ENCODE data around the gene RASAL1. TPM values are rescaled to one million over a fixed set of nuclear protein-coding genes. Genes with fewer than 3 reads are reported as not detected.

RASAL1 gene
- total RNA-seq, 1 experiment from 2014 or later, result 8.1 TPM

- Mint-ChIP-seq H3K27me3 (ENCODE audit: low read depth) (no peaks in the 10 kb centered on the region; the same call in 1 of the 2 replicates), H3K27ac (no peak overlapping the region), H3K4me3 (no peak overlapping the region), H3K4me1 (no peaks in the 10 kb centered on the region; the same call in none of the 2 replicates), H3K9me3 (no peaks in the 10 kb centered on the region), H3K36me3 (no peaks in the 10 kb centered on the region)
- TF ChIP-seq ZNF396 (CRISPR knock-in tag; IDR thresholded peaks at IDR 0.05; ENCODE audit: borderline replicate concordance) (no peak), MXD4 (CRISPR knock-in tag; IDR thresholded peaks at IDR 0.05; ENCODE audit: borderline replicate concordance) (no peak), NFATC4 (CRISPR knock-in tag; IDR thresholded peaks at IDR 0.05) (no peak), SP1 (CRISPR knock-in tag; conservative IDR thresholded peaks at IDR 0.05) (no peak), ATF6 (CRISPR knock-in tag; IDR thresholded peaks at IDR 0.05) (no peak), AR (CRISPR knock-in tag; IDR thresholded peaks at IDR 0.05) (no peak), MLX (CRISPR knock-in tag; IDR thresholded peaks at IDR 0.05) (no peak), FOXP4 (CRISPR knock-in tag; IDR thresholded peaks at IDR 0.05) (no peak), OVOL2 (CRISPR knock-in tag; IDR thresholded peaks at IDR 0.05; ENCODE audit: borderline replicate concordance) (no peak), ATF3 (CRISPR knock-in tag; conservative IDR thresholded peaks at IDR 0.05) (no peak)
- ChIA-PET POLR2A (interaction anchor here (1.3 kb wide), 1 partner anchor 61 kb away, joined by 5 read pairs; no protein-coding TSS in a partner anchor), CTCF (no interaction called here)
- no peak for ATAC-seq
- no peak for DNase-seq (ENCODE audit: low spot score)
Observed at GRCh38 chr12:113113397-113113796, 22.2 kb downstream of the RASAL1 start.

- H3K27me3 Mint-ChIP-seq (ENCODE audit: low read depth), result no peaks in the 10 kb centered on the region; the same call in 1 of the 2 replicates
- ATAC-seq (peak; percentile 33), DNase-seq (ENCODE audit: low spot score) (no peak)
- H3K27ac Mint-ChIP-seq, result no peak overlapping the region
- H3K4me3 Mint-ChIP-seq, result no peak overlapping the region
- POLR2A ChIA-PET, result interaction anchor here (1.2 kb wide), 1 partner anchor 8 kb away, joined by 3 read pairs; no protein-coding TSS in a partner anchor
- H3K4me1 Mint-ChIP-seq, result no peaks in the 10 kb centered on the region; the same call in none of the 2 replicates
- H3K36me3 Mint-ChIP-seq, result no peaks in the 10 kb centered on the region
- CTCF ChIA-PET, result interaction anchor here (0.9 to 2.0 kb wide), 4 partner anchors 41 to 119 kb away, joined by 4 to 6 read pairs (median 5); no protein-coding TSS in a partner anchor
- H3K9me3 Mint-ChIP-seq, result no peaks in the 10 kb centered on the region
- TF ChIP-seq NFYB (CRISPR knock-in tag; conservative IDR thresholded peaks at IDR 0.05; ENCODE audit: low read depth) (no peak), EMX1 (CRISPR knock-in tag; IDR thresholded peaks at IDR 0.05) (no peak), GTF2I (CRISPR knock-in tag; conservative IDR thresholded peaks at IDR 0.05) (no peak), RELA (CRISPR knock-in tag; IDR thresholded peaks at IDR 0.05; ENCODE audit: borderline replicate concordance) (no peak), FOXP1 (CRISPR knock-in tag; IDR thresholded peaks at IDR 0.05; ENCODE audit: borderline replicate concordance) (no peak), TP53 (CRISPR knock-in tag; IDR thresholded peaks at IDR 0.05) (no peak), E2F4 (CRISPR knock-in tag; IDR thresholded peaks at IDR 0.05; ENCODE audit: borderline replicate concordance, low read depth) (no peak), PRRX2 (CRISPR knock-in tag; IDR thresholded peaks at IDR 0.05) (no peak), NFATC4 (CRISPR knock-in tag; IDR thresholded peaks at IDR 0.05) (no peak), HMGXB4 (CRISPR knock-in tag; IDR thresholded peaks at IDR 0.05) (no peak), IRF2 (CRISPR knock-in tag; IDR thresholded peaks at IDR 0.05; ENCODE audit: borderline replicate concordance, low read depth) (no peak), ZBTB43 (CRISPR knock-in tag; IDR thresholded peaks at IDR 0.05) (no peak)
Observed at GRCh38 chr12:113112043-113112899, 23.3 kb downstream of the RASAL1 start.
